Spleen (tissue), 11 donors: Measurements from ENCODE around the gene ZNF132. TPM values are rescaled to one million over a fixed set of nuclear protein-coding genes. Genes with fewer than 3 reads are reported as not detected.
A peak's percentile ranks its signal among the peaks of the same experiment; 100 is the strongest.

Experiments
- DNase-seq: peaks from one replicate; pipeline ENCODE4 v3.0.0-alpha.2; 2020
- H3K27ac ChIP-seq, 8 donors: fragments of 200-600 bp; sonication (generic) in 7 of 8; 1 replicate in 4 of 8; 2 replicates in 4 of 8; pipeline versions ENCODE4 v1.5.0 to v1.8.0; 2016 to 2021; ENCODE audit warnings: inconsistent platforms in 4 of 8, mild to moderate bottlenecking in 4 of 8, moderate library complexity in 1 of 8
- H3K27me3 ChIP-seq, 7 donors: fragments of 200-600 bp; sonication (generic) in 6 of 7; replicated peaks in 1 of 7; 1 replicate in 4 of 7; 2 replicates in 3 of 7; pipeline versions ENCODE4 v1.5.0 to v1.8.0; 2016 to 2021; ENCODE audit warnings: inconsistent platforms in 3 of 7, mild to moderate bottlenecking in 1 of 7
- H3K36me3 ChIP-seq, 6 donors: fragments of 200-600 bp; sonication (generic) in 5 of 6; 1 replicate in 4 of 6; 2 replicates in 2 of 6; pipeline versions ENCODE4 v1.5.0 to v1.8.0; 2016 to 2021; ENCODE audit warnings: inconsistent platforms in 2 of 6
- H3K4me1 ChIP-seq, 6 donors: fragments of 200-600 bp; sonication (generic) in 5 of 6; 1 replicate in 3 of 6; 2 replicates in 3 of 6; pipeline versions ENCODE4 v1.5.0 to v1.8.0; 2016 to 2021; ENCODE audit warnings: inconsistent platforms in 3 of 6
- H3K4me3 ChIP-seq, 8 donors: fragments of 200-600 bp; sonication (generic) in 7 of 8; 1 replicate in 4 of 8; 2 replicates in 4 of 8; pipeline versions ENCODE4 v1.5.0 to v1.8.0; 2016 to 2021; ENCODE audit warnings: inconsistent platforms in 4 of 8, mild to moderate bottlenecking in 4 of 8, moderate library complexity in 2 of 8
- H3K9me3 ChIP-seq, 8 donors: fragments of 200-600 bp; sonication (generic) in 7 of 8; 1 replicate in 4 of 8; 2 replicates in 4 of 8; pipeline versions ENCODE4 v1.5.0 to v1.8.0; 2016 to 2021; ENCODE audit warnings: inconsistent platforms in 4 of 8
- CTCF ChIP-seq, 11 experiments: fragments of 200-600 bp in 7 of 11; fragments of 450-650 bp in 4 of 11; sonication (generic) in 4 of 11; IDR thresholded peaks in 8 of 11; conservative IDR thresholded peaks in 3 of 11; 1 replicate in 7 of 11; 2 replicates in 4 of 11; pipeline versions ENCODE4 v1.4.0 to v1.8.0; 2016 to 2021; ENCODE audit warnings: antibody characterized with exemption in 11 of 11, inconsistent platforms in 4 of 11, mild to moderate bottlenecking in 1 of 11
- POLR2A ChIP-seq, 3 donors: fragments of 450-650 bp; IDR thresholded peaks; one replicate each; pipeline ENCODE4 v1.5.1; 2017; ENCODE audit warnings: antibody characterized with exemption in 3 of 3, mild to moderate bottlenecking in 1 of 3
- POLR2AphosphoS5 ChIP-seq, 3 donors: sonication (generic); formaldehyde crosslinking; IDR thresholded peaks; one replicate each; pipeline ENCODE4 v1.5.1; 2017; ENCODE audit warnings: antibody characterized with exemption in 3 of 3
- WGBS, 5 donors: extraction: QIAGEN DNeasy Blood & Tissue Kit in 3 of 5; methylation state at CpG; one replicate each; pipeline versions ENCODE4 v1.1.5 to v1.1.7; 2013 to 2018; 5-methylcytosine and 5-hydroxymethylcytosine counted together
- intact Hi-C: fragments of 100-400 bp; cut with DNase I; formaldehyde crosslinking; loops from one replicate; pipeline ENCODE4 v1.15.0; 2023; ENCODE audit warnings: low total_unique reads
- polyA plus RNA-seq, 3 donors: library from polyadenylated mRNA; stranded (reverse); fragments of 200-250 nt; gene quantifications; one replicate each; pipeline ENCODE4 v1.2.1, GENCODE V29; 2013
- total RNA-seq, 7 donors: library from RNA; depleted of rRNA in 3 of 7; stranded (reverse); fragments of >200 nt in 3 of 7; fragmentation: NEBNext Ultra II Directional in 4 of 7; extraction: Animal tissue kit (Norgen Biotek cat#: 25700) in 4 of 7; gene quantifications; one replicate each; pipeline versions ENCODE4 v1.1.0 to v1.2.1, GENCODE V29; 2016 to 2021
- donor health status: healthy with polysubstance abuse.
- donor health status: DM: no; HTN: no; CAD: no; lungs with moderate emphysema.
- donor health status: DM: no; HTN: no; CAD: no.
- donor health status: Bipolar disorder and iron deficiency.
- donor health status: healthy.
- donor health status: DM: no; HTN: no; CAD: no.
- donor health status: DM: yes; HTN: yes; CAD: no.

Gene ZNF132
- total and polyA plus RNA-seq, 10 donors: 0.96 to 10.9 (median 5.4) TPM

GRCh38 chr19:58395220-58395978 is 44.6 kb downstream of the ZNF132 start, which contains the start of gene RNF225:
TSS of gene RNF225 (plus strand) at chr19:58395656. CDS start at chr19:58396090, 434 bp downstream.
- Histone ChIP-seq H3K4me3 (peak within 1 kb of the TSS in 3 of 8 donors; percentile 23 to 58 (median 25)), H3K36me3 (peaks cover 3 to 52% (median 44%) of the 10 kb centered on the region in 6 donors)
- intact Hi-C loops: no loop called here

GRCh38 chr19:58394821-58395219 is 45.1 kb downstream of the ZNF132 start:
- WGBS, 5 donors: 69 to 78% (median 70%) methylated on average over 2 to 3 of the region's 3 CpGs
- H3K36me3 ChIP-seq: peaks cover 3 to 58% (median 47%) of the 10 kb centered on the region in 6 donors
- H3K9me3 ChIP-seq: no peaks in the 10 kb centered on the region
- peaks cover 0 to 39% (median 18%) of the 10 kb centered on the region in 7 donors for H3K27me3 ChIP-seq
- peaks cover 0 to 44% (median 26%) of the 10 kb centered on the region in 6 donors for H3K4me1 ChIP-seq
- no peak overlapping the region for H3K4me3 ChIP-seq
- H3K27ac ChIP-seq: no peak overlapping the region
- intact Hi-C loops: no loop called here
- DNase-seq: no peak
- TF ChIP-seq POLR2A (IDR thresholded peaks at IDR 0.05) (no peak), CTCF (IDR thresholded peaks at IDR 0.05 in 8 of 11, conservative IDR thresholded peaks at IDR 0.05 in 3 of 11) (no peak), POLR2AphosphoS5 (IDR thresholded peaks at IDR 0.05) (no peak)

More at GRCh38 chr19:58395220-58395978, 44.6 kb downstream of the ZNF132 start, which contains the start of gene RNF225:
- TF ChIP-seq POLR2AphosphoS5 (IDR thresholded peaks at IDR 0.05) (peak in 1 of 3 donors; percentile 10), CTCF (IDR thresholded peaks at IDR 0.05 in 8 of 11, conservative IDR thresholded peaks at IDR 0.05 in 3 of 11) (no peak), POLR2A (IDR thresholded peaks at IDR 0.05) (no peak)
- 43 to 49% (median 46%) methylated on average over 13 to 21 of the region's 21 CpGs for WGBS, 5 donors
- peaks cover 0 to 39% (median 18%) of the 10 kb centered on the region in 7 donors for H3K27me3 ChIP-seq
- H3K27ac ChIP-seq: no peak within 1 kb of the TSS
- H3K9me3 ChIP-seq: no peaks in the 10 kb centered on the region
- no peak for DNase-seq
- H3K4me1 ChIP-seq: peaks cover 0 to 44% (median 23%) of the 10 kb centered on the region in 6 donors

- TF ChIP-seq CTCF (IDR thresholded peaks at IDR 0.05 in 8 of 11, conservative IDR thresholded peaks at IDR 0.05 in 3 of 11): no peak
- no peak for TF ChIP-seq POLR2A (IDR thresholded peaks at IDR 0.05)
- H3K4me1 ChIP-seq: peaks cover 0 to 56% (median 32%) of the 10 kb centered on the region in 6 donors
- DNase-seq: no peak
- WGBS, 5 donors: 87 to 92% (median 90%) methylated on average over 4 of the region's 4 CpGs
- peaks cover 3 to 69% (median 57%) of the 10 kb centered on the region in 6 donors for H3K36me3 ChIP-seq
- no peak overlapping the region for H3K4me3 ChIP-seq
- intact Hi-C loops: no loop called here
- no peak overlapping the region for H3K27ac ChIP-seq
- no peaks in the 10 kb centered on the region for H3K9me3 ChIP-seq
- peaks cover 0 to 35% (median 18%) of the 10 kb centered on the region in 7 donors for H3K27me3 ChIP-seq
Observed at GRCh38 chr19:58393725-58394033, 46.3 kb downstream of the ZNF132 start.
